ENCODE data around the gene TEPSIN. TPM values are rescaled to one million over a fixed set of nuclear protein-coding genes. Genes with fewer than 3 reads are reported as not detected.

Gene TEPSIN
- total RNA-seq, 2 donors from 2014 or later: 30.0 to 45.0 TPM

DNA sequence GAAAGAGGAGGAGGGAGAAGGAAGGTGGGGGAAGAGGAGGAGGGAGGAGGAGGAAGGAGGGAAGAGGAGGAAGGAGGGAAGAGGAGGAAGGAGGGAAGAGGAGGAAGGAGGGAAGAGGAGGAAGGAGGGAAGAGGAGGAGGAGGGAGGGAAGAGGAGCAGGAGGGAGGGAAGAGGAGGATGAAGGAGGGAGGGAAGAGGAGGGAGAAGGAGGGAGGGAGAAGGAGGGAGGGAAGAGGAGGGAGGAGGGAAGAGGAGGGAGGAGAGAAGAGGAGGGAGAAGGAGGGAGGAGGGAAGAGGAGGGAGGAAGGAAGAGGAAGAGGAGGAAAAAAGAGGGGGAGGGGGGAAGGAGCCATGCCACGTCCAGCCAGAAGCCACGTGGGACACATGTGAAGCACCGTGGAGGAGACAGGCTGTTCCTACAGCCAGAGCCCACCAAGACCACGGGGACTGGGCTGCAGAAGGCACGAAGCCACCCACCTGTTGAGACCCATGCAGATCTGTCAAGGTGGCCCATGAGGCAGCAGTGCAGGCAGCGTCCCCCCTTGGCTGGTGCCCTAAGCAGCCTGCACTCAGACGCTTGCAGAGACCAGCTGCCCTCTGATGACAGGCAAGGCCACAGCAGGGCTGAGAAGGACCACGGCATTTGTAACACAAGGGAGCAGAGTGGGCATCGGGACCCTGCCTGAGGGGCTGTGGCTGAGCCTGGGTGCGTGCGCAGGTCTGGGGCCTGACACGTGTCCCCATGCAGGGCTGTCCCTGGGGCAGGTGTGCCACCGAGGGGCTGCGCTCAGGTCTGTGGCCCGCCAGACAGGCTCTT is 10.6 kb upstream of the TEPSIN start:
- no peaks in the 10 kb centered on the region for H3K9me3 ChIP-seq (ENCODE audit: control insufficient read depth, low read length)
- no peak for TF ChIP-seq CTCF (conservative IDR thresholded peaks at IDR 0.05)
- no peak overlapping the region for H3K27ac Mint-ChIP-seq
- DNase-seq: no peak
- no peaks in the 10 kb centered on the region for H3K4me1 Mint-ChIP-seq
- no peak overlapping the region for H3K4me3 ChIP-seq (ENCODE audit: low read length)
- no peaks in the 10 kb centered on the region for H3K4me1 ChIP-seq (ENCODE audit: control insufficient read depth, insufficient read depth, low read length)
- no peaks in the 10 kb centered on the region for H3K9me3 Mint-ChIP-seq
- H3K27me3 ChIP-seq (ENCODE audit: control insufficient read depth, insufficient read depth, low read length, poor library complexity, severe bottlenecking): no peaks in the 10 kb centered on the region
- H3K36me3 ChIP-seq (ENCODE audit: control insufficient read depth, insufficient read depth, low read length): peaks cover 2% of the 10 kb centered on the region
- no peak overlapping the region for H3K27ac ChIP-seq (ENCODE audit: low read depth, low read length)
- H3K36me3 Mint-ChIP-seq (ENCODE audit: low read depth): peaks cover 26% of the 10 kb centered on the region
- H3K27me3 Mint-ChIP-seq (ENCODE audit: insufficient read depth): no peaks in the 10 kb centered on the region
- H3K9ac ChIP-seq (ENCODE audit: extremely low read depth, low read length, poor library complexity, severe bottlenecking): no peak overlapping the region
- WGBS, 2 experiments (ENCODE audit: insufficient coverage in 1 of 2, insufficient read length in 1 of 2): 89 to 90% methylated on average over 14 to 15 of the region's 15 CpGs
- no peak overlapping the region for H3K4me3 Mint-ChIP-seq

DNA sequence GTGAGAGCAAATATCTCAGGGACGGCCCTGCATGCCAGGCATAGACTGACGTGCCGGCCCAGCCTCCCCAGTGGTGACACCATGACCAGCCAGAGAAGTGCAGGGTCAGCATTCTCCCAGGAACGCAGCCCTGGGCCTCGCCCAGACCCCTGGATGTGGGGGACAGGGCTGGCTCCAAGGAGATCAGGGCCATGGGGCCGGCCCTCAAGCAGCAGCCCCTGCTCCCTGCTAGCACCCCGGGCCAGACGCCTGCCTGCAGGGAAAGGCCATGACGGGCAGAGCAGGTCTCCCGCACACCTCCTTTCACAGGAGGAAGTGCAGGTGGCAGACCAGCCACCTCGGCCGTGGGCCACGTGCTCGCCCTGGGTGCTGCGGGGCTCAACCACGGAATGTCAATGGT is 9.8 kb upstream of the TEPSIN start:
- 88 to 97% methylated on average over 6 to 16 of the region's 16 CpGs for WGBS, 2 experiments (ENCODE audit: insufficient coverage in 1 of 2, insufficient read length in 1 of 2)
- Mint-ChIP-seq H3K4me1 (no peaks in the 10 kb centered on the region), H3K9me3 (no peaks in the 10 kb centered on the region), H3K4me3 (no peak overlapping the region), H3K36me3 (ENCODE audit: low read depth) (peaks cover 22% of the 10 kb centered on the region), H3K27ac (no peak overlapping the region), H3K27me3 (ENCODE audit: insufficient read depth) (no peaks in the 10 kb centered on the region)
- Histone ChIP-seq H3K4me3 (ENCODE audit: low read length) (no peak overlapping the region), H3K4me1 (ENCODE audit: control insufficient read depth, insufficient read depth, low read length) (no peaks in the 10 kb centered on the region), H3K9me3 (ENCODE audit: control insufficient read depth, low read length) (no peaks in the 10 kb centered on the region), H3K27ac (ENCODE audit: low read depth, low read length) (no peak overlapping the region), H3K9ac (ENCODE audit: extremely low read depth, low read length, poor library complexity, severe bottlenecking) (no peak overlapping the region), H3K27me3 (ENCODE audit: control insufficient read depth, insufficient read depth, low read length, poor library complexity, severe bottlenecking) (no peaks in the 10 kb centered on the region), H3K36me3 (ENCODE audit: control insufficient read depth, insufficient read depth, low read length) (peaks cover 2% of the 10 kb centered on the region)
- DNase-seq: no peak
- TF ChIP-seq CTCF (conservative IDR thresholded peaks at IDR 0.05): no peak

- Mint-ChIP-seq H3K36me3 (ENCODE audit: low read depth) (peaks cover 14% of the 10 kb centered on the region), H3K9me3 (no peaks in the 10 kb centered on the region), H3K27ac (no peak overlapping the region), H3K4me3 (no peak overlapping the region), H3K4me1 (no peaks in the 10 kb centered on the region), H3K27me3 (ENCODE audit: insufficient read depth) (no peaks in the 10 kb centered on the region)
- no peak overlapping the region for H3K27ac ChIP-seq (ENCODE audit: low read depth, low read length)
- no peak for TF ChIP-seq CTCF (conservative IDR thresholded peaks at IDR 0.05)
- WGBS, 2 experiments (ENCODE audit: insufficient coverage in 1 of 2, insufficient read length in 1 of 2): 90 to 91% methylated on average over 6 to 14 of the region's 15 CpGs
- H3K4me3 ChIP-seq (ENCODE audit: low read length): no peak overlapping the region
- no peaks in the 10 kb centered on the region for H3K9me3 ChIP-seq (ENCODE audit: control insufficient read depth, low read length)
- DNase-seq: no peak
- H3K9ac ChIP-seq (ENCODE audit: extremely low read depth, low read length, poor library complexity, severe bottlenecking): no peak overlapping the region
- H3K36me3 ChIP-seq (ENCODE audit: control insufficient read depth, insufficient read depth, low read length): peaks cover 2% of the 10 kb centered on the region
- H3K27me3 ChIP-seq (ENCODE audit: control insufficient read depth, insufficient read depth, low read length, poor library complexity, severe bottlenecking): no peaks in the 10 kb centered on the region
- no peaks in the 10 kb centered on the region for H3K4me1 ChIP-seq (ENCODE audit: control insufficient read depth, insufficient read depth, low read length)
Observed at GRCh38 chr17:81247339-81247990, 8.6 kb upstream of the TEPSIN start.

All from endodermal cell (in vitro differentiated cells).